SK-N-DZ (cell line): ENCODE measurements around the gene CTF1.
"Not testable (repeated sequence)": the region's sequence is repeated elsewhere in the genome, so short reads cannot be mapped to it uniquely, and the experiment has no call there.

Experiments
- DNase-seq: peaks from one replicate; pipeline ENCODE4 v3.0.0-alpha.2; 2015; ENCODE audit warnings: low spot score

Gene CTF1

GRCh38 chr16:30930160-30930571 is 33.8 kb downstream of the CTF1 start:
- no peak for DNase-seq

GRCh38 chr16:30931068-30931650 is 34.7 kb downstream of the CTF1 start:
- DNase-seq, result no peak

GRCh38 chr16:30934827-30935557 is 38.6 kb downstream of the CTF1 start:
- no peak for DNase-seq

GRCh38 chr16:30937692-30938091 is 41.3 kb downstream of the CTF1 start:
- no peak for DNase-seq

GRCh38 chr16:30939571-30939970 is 43.2 kb downstream of the CTF1 start:
- DNase-seq, result not testable (repeated sequence)

- peak; percentile 65 for DNase-seq
Observed at GRCh38 chr16:30941600-30942425, 45.4 kb downstream of the CTF1 start.

GRCh38 chr16:30942426-30942806 is 46.0 kb downstream of the CTF1 start:
- no peak for DNase-seq

- no peak for DNase-seq
Observed at GRCh38 chr16:30944352-30944751, 47.9 kb downstream of the CTF1 start.

- no peak for DNase-seq
Observed at GRCh38 chr16:30946671-30947540, 50.5 kb downstream of the CTF1 start.

- DNase-seq, result no peak
Observed at GRCh38 chr16:30947541-30947858, 51.1 kb downstream of the CTF1 start.

GRCh38 chr16:30947859-30948666 is 51.6 kb downstream of the CTF1 start:
- peak; percentile 97 for DNase-seq

GRCh38 chr16:30948667-30949649 is 52.5 kb downstream of the CTF1 start, which contains the start of gene ORAI3:
TSS of gene ORAI3 (plus strand) at chr16:30949068. CDS start at chr16:30949290, 222 bp downstream.
- DNase-seq, result peak; percentile 46

GRCh38 chr16:30949650-30950515 is 53.5 kb downstream of the CTF1 start:
- peak; percentile 92 for DNase-seq

GRCh38 chr16:30950516-30951065 is 54.2 kb downstream of the CTF1 start:
- no peak for DNase-seq

- no peak for DNase-seq
Observed at GRCh38 chr16:30951193-30951592, 54.8 kb downstream of the CTF1 start.

- DNase-seq, result no peak
Observed at GRCh38 chr16:30951750-30952149, 55.3 kb downstream of the CTF1 start.

GRCh38 chr16:30953111-30953510 is 56.7 kb downstream of the CTF1 start:
- DNase-seq, result no peak
